ENCODE results near the gene PACS2. TPM values are rescaled to one million over a fixed set of nuclear protein-coding genes. Genes with fewer than 3 reads are reported as not detected.

PACS2 gene
- polyA plus RNA-seq, 3 donors = 3.1 to 87.0 (median 3.7) TPM

- H3K27ac Mint-ChIP-seq = peak overlapping the region in 2 of 7 donors; percentile 31 to 37
- H3K4me1 Mint-ChIP-seq = peaks cover 36% of the 10 kb centered on the region
- intact Hi-C loops (cut with micrococcal nuclease) = no loop called here
These were observed 2.5 kb downstream of the PACS2 start for GRCh38 chr14:105316968-105317510.

DNA sequence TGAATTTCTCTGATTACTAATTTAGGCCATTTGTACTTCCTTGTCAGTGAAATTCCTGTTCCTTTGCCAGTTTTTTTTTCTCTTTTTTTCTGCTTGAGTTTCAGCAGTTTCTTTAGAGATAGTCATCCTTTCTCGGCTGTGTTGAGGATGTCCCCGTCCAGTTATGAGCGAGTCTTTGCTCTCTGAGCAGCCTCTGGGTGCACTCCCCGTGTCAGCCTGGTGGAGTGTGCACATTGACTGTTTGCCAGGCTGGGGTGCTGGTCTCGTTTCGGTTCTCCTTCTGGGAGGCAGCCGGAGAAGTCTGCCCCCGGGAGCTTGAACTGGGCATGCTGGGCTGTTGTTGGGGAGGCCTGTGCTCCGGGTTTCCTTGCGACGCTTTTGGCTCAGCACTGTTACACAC lies 3.0 kb downstream of the PACS2 start:
- peak overlapping the region; percentile 19 for H3K4me2 ChIP-seq (replicated peaks; ENCODE audit: extremely low read depth, low read length, poor library complexity, severe bottlenecking)
- H3K79me2 ChIP-seq (ENCODE audit: insufficient read depth, low read length) = peaks cover 45% of the 10 kb centered on the region
- H3K27ac ChIP-seq (ENCODE audit: low read depth in 1 of 2, low read length in 2 of 2) = no peak overlapping the region
- no peak overlapping the region for H3K9ac ChIP-seq (ENCODE audit: insufficient read depth, low read length, poor library complexity, severe bottlenecking)
- peak; percentile 18 for TF ChIP-seq CTCF (IDR thresholded peaks at IDR 0.05)
- H3K36me3 ChIP-seq (replicated peaks in 1 of 2; ENCODE audit: control insufficient read depth in 1 of 2, insufficient read depth in 2 of 2, low read length in 2 of 2) = no peaks in the 10 kb centered on the region
- intact Hi-C loops (cut with micrococcal nuclease) = no loop called here
- H3K4me3 ChIP-seq (replicated peaks in 1 of 3; ENCODE audit: low read depth in 2 of 3, low read length in 3 of 3) = peak overlapping the region in 1 of 3 experiments; percentile 5
- H4K20me1 ChIP-seq (ENCODE audit: insufficient read depth, low read length) = peaks cover 36% of the 10 kb centered on the region
- 39% methylated on average over 11 of the region's 11 CpGs for WGBS (ENCODE audit: insufficient coverage)
- Mint-ChIP-seq H3K36me3 (peaks cover 0 to 1% of the 10 kb centered on the region in 2 donors), H3K4me3 (peak overlapping the region in 1 of 2 donors; percentile 60), H3K27ac (peak overlapping the region in 5 of 7 donors; percentile 21 to 51 (median 37)), H3K9me3 (peaks cover 0 to 2% (median 0%) of the 10 kb centered on the region in 7 donors), H3K27me3 (ENCODE audit: low read depth in 3 of 3) (peaks cover 2 to 11% (median 4%) of the 10 kb centered on the region in 3 donors), H3K4me1 (peaks cover 36% of the 10 kb centered on the region)
- no peaks in the 10 kb centered on the region for H3K27me3 ChIP-seq (ENCODE audit: control insufficient read depth in 2 of 2, insufficient read depth in 2 of 2, low read length in 2 of 2)
- no peaks in the 10 kb centered on the region for H3K9me3 ChIP-seq (replicated peaks in 1 of 2; ENCODE audit: control insufficient read depth in 1 of 2, insufficient read depth in 1 of 2, low read length in 2 of 2)
- peak; percentile 39 to 47 (median 41) for DNase-seq
- H2AFZ ChIP-seq (ENCODE audit: insufficient read depth, low read depth, low read length, poor library complexity, severe bottlenecking) = no peak overlapping the region
- peaks cover 35 to 46% of the 10 kb centered on the region in 2 donors for H3K4me1 ChIP-seq (ENCODE audit: control insufficient read depth in 1 of 2, insufficient read depth in 2 of 2, low read length in 2 of 2)

More at GRCh38 chr14:105316968-105317510, 2.5 kb downstream of the PACS2 start:
- peak overlapping the region; percentile 19 for H3K4me2 ChIP-seq (replicated peaks; ENCODE audit: extremely low read depth, low read length, poor library complexity, severe bottlenecking)
- no peak overlapping the region for H3K4me3 Mint-ChIP-seq
- H3K27ac ChIP-seq (ENCODE audit: low read depth in 1 of 2, low read length in 2 of 2) = no peak overlapping the region
- DNase-seq = no peak
- H3K27me3 Mint-ChIP-seq (ENCODE audit: low read depth in 3 of 3) = peaks cover 3 to 11% (median 4%) of the 10 kb centered on the region in 3 donors
- peaks cover 0 to 2% (median 0%) of the 10 kb centered on the region in 7 donors for H3K9me3 Mint-ChIP-seq
- no peak overlapping the region for H2AFZ ChIP-seq (ENCODE audit: insufficient read depth, low read depth, low read length, poor library complexity, severe bottlenecking)
- no peak overlapping the region for H3K9ac ChIP-seq (ENCODE audit: insufficient read depth, low read length, poor library complexity, severe bottlenecking)
- H3K27me3 ChIP-seq (ENCODE audit: control insufficient read depth in 2 of 2, insufficient read depth in 2 of 2, low read length in 2 of 2) = no peaks in the 10 kb centered on the region
- WGBS (ENCODE audit: insufficient coverage) = 69% methylated on average over 16 of the region's 18 CpGs
- H3K79me2 ChIP-seq (ENCODE audit: insufficient read depth, low read length) = peaks cover 44% of the 10 kb centered on the region
- no peaks in the 10 kb centered on the region for H3K9me3 ChIP-seq (replicated peaks in 1 of 2; ENCODE audit: control insufficient read depth in 1 of 2, insufficient read depth in 1 of 2, low read length in 2 of 2)
- peaks cover 35% of the 10 kb centered on the region for H4K20me1 ChIP-seq (ENCODE audit: insufficient read depth, low read length)
- peaks cover 35 to 46% of the 10 kb centered on the region in 2 donors for H3K4me1 ChIP-seq (ENCODE audit: control insufficient read depth in 1 of 2, insufficient read depth in 2 of 2, low read length in 2 of 2)
- no peaks in the 10 kb centered on the region for H3K36me3 Mint-ChIP-seq
- H3K36me3 ChIP-seq (replicated peaks in 1 of 2; ENCODE audit: control insufficient read depth in 1 of 2, insufficient read depth in 2 of 2, low read length in 2 of 2) = no peaks in the 10 kb centered on the region
- no peak for TF ChIP-seq CTCF (IDR thresholded peaks at IDR 0.05)
- peak overlapping the region in 1 of 3 experiments; percentile 5 for H3K4me3 ChIP-seq (replicated peaks in 1 of 3; ENCODE audit: low read depth in 2 of 3, low read length in 3 of 3)
